Measurements from ENCODE around the gene DHRS4. TPM values are rescaled to one million over a fixed set of nuclear protein-coding genes. Genes with fewer than 3 reads are reported as not detected.

DHRS4 gene
- total RNA-seq, 1 donor from 2014 or later, result 4.4 TPM

Other genes with a start within 250 kb of the DHRS4 start
- gene DHRS4L2, start 35.2 kb downstream of the DHRS4 start, total RNA-seq, result 1.9 TPM
- 24.2 TPM for gene CARMIL3, start 98.2 kb downstream of the DHRS4 start, total RNA-seq
- 10.8 TPM for gene CPNE6, start 117.8 kb downstream of the DHRS4 start, total RNA-seq
- gene PCK2, start 140.5 kb downstream of the DHRS4 start, total RNA-seq, result 1.1 TPM
- 60.0 TPM for gene DCAF11, start 161.0 kb downstream of the DHRS4 start, total RNA-seq
- gene NRL, start 161.2 kb downstream of the DHRS4 start, total RNA-seq, result 0.94 TPM
- not detected for gene FITM1, start 176.9 kb downstream of the DHRS4 start, total RNA-seq
- gene PSME1, start 182.4 kb downstream of the DHRS4 start, total RNA-seq, result 24.5 TPM
- gene EMC9, start 187.8 kb downstream of the DHRS4 start, total RNA-seq, result 9.5 TPM
- gene PSME2, start 192.8 kb downstream of the DHRS4 start, total RNA-seq, result 26.0 TPM
- gene RNF31, start 193.7 kb downstream of the DHRS4 start, total RNA-seq, result 20.4 TPM
- gene IRF9, start 207.5 kb downstream of the DHRS4 start, total RNA-seq, result 20.7 TPM
- 20.4 TPM for gene REC8, start 218.3 kb downstream of the DHRS4 start, total RNA-seq
- 11.7 TPM for gene IPO4, start 235.0 kb downstream of the DHRS4 start, total RNA-seq
- 20.6 TPM for gene TM9SF1, start 241.7 kb downstream of the DHRS4 start, total RNA-seq

Measured in occipital lobe (tissue), 1 donor.